Neural cell (in vitro differentiated cells): ENCODE measurements around the gene RPL29. TPM values are rescaled to one million over a fixed set of nuclear protein-coding genes. Genes with fewer than 3 reads are reported as not detected.

ENCODE experiments used
- H2AFZ ChIP-seq: fragments of 200-600, 300-800 bp; sonication (generic), shearing (Covaris generic); 2 replicates; pipeline ENCODE4 v1.6.0; 2014; ENCODE audit warnings: low read depth, mild to moderate bottlenecking, antibody characterized with exemption, low read length, moderate library complexity
- H3F3A ChIP-seq: fragments of 200-600 bp; shearing (Covaris generic); 2 replicates; pipeline ENCODE4 v1.6.1; 2016; ENCODE audit warnings: mild to moderate bottlenecking, moderate library complexity, mixed read lengths, antibody characterized with exemption, low read length; ENCODE audit not compliant: insufficient read depth, poor library complexity, severe bottlenecking
- H3K27ac ChIP-seq: fragments of 200-600, 300-800 bp; sonication (generic), shearing (Covaris generic); 2 replicates; pipeline ENCODE4 v1.5.1; 2014; ENCODE audit warnings: mild to moderate bottlenecking, low read length, moderate library complexity
- H3K27me3 ChIP-seq: fragments of 300-800, 200-600 bp; sonication (generic), shearing (Covaris generic); 2 replicates; pipeline ENCODE4 v1.6.0; 2014; ENCODE audit warnings: mild to moderate bottlenecking, low read depth, low read length, moderate library complexity; ENCODE audit not compliant: insufficient read depth
- H3K36me3 ChIP-seq: fragments of 300-800, 200-600 bp; sonication (generic), shearing (Covaris generic); 2 replicates; pipeline ENCODE4 v1.5.1; 2014; ENCODE audit warnings: mild to moderate bottlenecking, antibody characterized with exemption, low read length, moderate library complexity; ENCODE audit not compliant: insufficient read depth
- H3K4me2 ChIP-seq: fragments of 300-800, 200-600 bp; sonication (generic), shearing (Covaris generic); 2 replicates; pipeline ENCODE4 v1.6.0; 2014; ENCODE audit warnings: mild to moderate bottlenecking, low read length
- H3K4me3 ChIP-seq: fragments of 300-800, 200-600 bp; sonication (generic), shearing (Covaris generic); 2 replicates; pipeline ENCODE4 v1.5.1; 2014; ENCODE audit warnings: mild to moderate bottlenecking, low read length, moderate library complexity
- H3K79me2 ChIP-seq: fragments of 200-600 bp; shearing (Covaris generic); replicated peaks from 2 replicates; pipeline ENCODE4 v1.6.0; 2014; ENCODE audit warnings: mild to moderate bottlenecking, low read length, moderate library complexity; ENCODE audit not compliant: insufficient read depth
- H3K9ac ChIP-seq: fragments of 300-800, 200-600 bp; sonication (generic), shearing (Covaris generic); 2 replicates; pipeline ENCODE4 v1.6.1; 2016; ENCODE audit warnings: mild to moderate bottlenecking, low read length, mixed read lengths
- H3K9me2 ChIP-seq: fragments of 200-600 bp; shearing (Covaris generic); 2 replicates; pipeline ENCODE4 v1.6.1; 2016; ENCODE audit warnings: mild to moderate bottlenecking, low read length, mixed read lengths; ENCODE audit not compliant: insufficient read depth
- H3K9me3 ChIP-seq: fragments of 200-600, 300-800 bp; sonication (generic), shearing (Covaris generic); 2 replicates; pipeline ENCODE4 v1.6.1; 2016; ENCODE audit warnings: mild to moderate bottlenecking, mixed run types, low read length, moderate library complexity, mixed read lengths
- H4K20me1 ChIP-seq: fragments of 200-600 bp; shearing (Covaris generic); 2 replicates; pipeline ENCODE4 v1.6.1; 2016; ENCODE audit warnings: mild to moderate bottlenecking, mixed run types; ENCODE audit not compliant: insufficient read depth
- CTCF ChIP-seq: fragments of 450-650 bp; IDR thresholded peaks from 2 replicates; pipeline ENCODE4 v1.5.1; 2014; ENCODE audit warnings: antibody characterized with exemption, mild to moderate bottlenecking, moderate library complexity; ENCODE audit not compliant: poor library complexity, severe bottlenecking
- EZH2 ChIP-seq: fragments of 200-600, 300-800 bp; shearing (Covaris generic), sonication (generic); IDR thresholded peaks from 2 replicates; pipeline ENCODE4 v1.6.1; 2014; ENCODE audit warnings: antibody characterized with exemption, low read length, borderline replicate concordance, mild to moderate bottlenecking; ENCODE audit not compliant: insufficient read depth, poor library complexity, severe bottlenecking
- POLR2AphosphoS5 ChIP-seq: IDR thresholded peaks from 2 replicates; pipeline ENCODE4 v1.6.1; 2012
- RAD21 ChIP-seq: fragments of 450-650 bp; conservative IDR thresholded peaks from 2 replicates; pipeline ENCODE4 v1.6.1; 2014; ENCODE audit warnings: antibody characterized with exemption, mild to moderate bottlenecking, moderate library complexity
- REST ChIP-seq: IDR thresholded peaks from 2 replicates; pipeline ENCODE4 v1.6.1; 2012; ENCODE audit warnings: borderline replicate concordance
- SMC3 ChIP-seq: fragments of 450-650 bp; conservative IDR thresholded peaks from 2 replicates; pipeline ENCODE4 v1.6.1; 2014; ENCODE audit warnings: antibody characterized with exemption, mild to moderate bottlenecking, moderate library complexity; ENCODE audit not compliant: poor library complexity
- polyA plus RNA-seq: library from polyadenylated mRNA; depleted of rRNA; stranded (reverse); fragments of >200 nt; gene quantifications from 2 replicates; pipeline ENCODE4 v1.2.3, GENCODE V29; 2014

The RPL29 gene
- polyA plus RNA-seq, 1 donor from 2014 or later, result 846 TPM

- no peak overlapping the region for H2AFZ ChIP-seq
- TF ChIP-seq CTCF (no peak), SMC3 (no peak), POLR2AphosphoS5 (no peak), RAD21 (no peak), EZH2 (no peak)
- no peak overlapping the region for H3K4me3 ChIP-seq
Measured at GRCh38 chr3:52039426-52039825, 43.7 kb upstream of the RPL29 start.

GRCh38 chr3:52038227-52038626 is 42.5 kb upstream of the RPL29 start:
- H3F3A ChIP-seq, result no peaks in the 10 kb centered on the region
- no peak overlapping the region for H3K4me2 ChIP-seq
- H2AFZ ChIP-seq, result no peak overlapping the region
- H3K9me2 ChIP-seq, result no peaks in the 10 kb centered on the region
- H4K20me1 ChIP-seq, result no peaks in the 10 kb centered on the region
- no peak overlapping the region for H3K9ac ChIP-seq
- no peaks in the 10 kb centered on the region for H3K36me3 ChIP-seq
- H3K27ac ChIP-seq, result no peak overlapping the region
- TF ChIP-seq SMC3 (no peak), REST (no peak), CTCF (no peak), EZH2 (no peak)
- H3K4me3 ChIP-seq, result no peak overlapping the region
- H3K27me3 ChIP-seq, result no peaks in the 10 kb centered on the region
- H3K79me2 ChIP-seq, result no peaks in the 10 kb centered on the region
- no peaks in the 10 kb centered on the region for H3K9me3 ChIP-seq

More at GRCh38 chr3:52039426-52039825, 43.7 kb upstream of the RPL29 start:
- H3K36me3 ChIP-seq, result no peaks in the 10 kb centered on the region
- H3K9me2 ChIP-seq, result no peaks in the 10 kb centered on the region
- H3K9me3 ChIP-seq, result no peaks in the 10 kb centered on the region
- no peak overlapping the region for H3K9ac ChIP-seq
- no peaks in the 10 kb centered on the region for H3F3A ChIP-seq
- no peaks in the 10 kb centered on the region for H3K79me2 ChIP-seq
- H3K27ac ChIP-seq, result no peak overlapping the region
- H4K20me1 ChIP-seq, result no peaks in the 10 kb centered on the region
- H3K4me2 ChIP-seq, result no peak overlapping the region
- no peaks in the 10 kb centered on the region for H3K27me3 ChIP-seq
